HepG2 (cell line): ENCODE results near the gene CACNA1I. TPM values are rescaled to one million over a fixed set of nuclear protein-coding genes. Genes with fewer than 3 reads are reported as not detected.

Experiments used
- ATAC-seq: fragments of 200-7000 bp; cut with Tn5 transposase; 3 replicates; pipeline ENCODE4 v1.9.1; 2020; ENCODE audit warnings: mild to moderate bottlenecking, moderate library complexity
- BruUV-seq: library from RNA; stranded (reverse); fragments of 400-500 nt; replicated peaks from 2 replicates; lab custom pipeline; 2021; lab: Mats Ljungman, UMichigan
- CTCF ChIA-PET: fragments of 300-600 bp; formaldehyde crosslinking; extraction: SDS; loops from one replicate; lab custom pipeline; 2021; ENCODE audit warnings: low total read pairs, inconsistent platforms, low intra/inter-chr PET ratio; lab: Yijun Ruan, JAX
- POLR2A ChIA-PET: fragments of 350-600 bp; sonication (Branson Sonifier 250); formaldehyde crosslinking; loops from one replicate; lab custom pipeline; 2020; ENCODE audit warnings: antibody characterized with exemption, inconsistent platforms; lab: Yijun Ruan, JAX
- DNase-seq: peaks from one replicate; pipeline ENCODE4 v3.0.0-alpha.2; 2015; ENCODE audit warnings: low spot score
- FAIRE-seq: peaks from 3 replicates; lab custom pipeline; 2011; peaks lifted over from hg19 to GRCh38; lab: Jason Lieb, UNC
- H2AFZ ChIP-seq: one replicate; pipeline ENCODE4 v1.6.1; 2011; ENCODE audit warnings: low read length, inconsistent platforms
- H3K27ac ChIP-seq: fragments of 300-600 bp; 3 replicates; pipeline ENCODE4 v1.8.0; 2011; ENCODE audit warnings: mixed run types, mild to moderate bottlenecking, mixed read lengths, low read length, inconsistent platforms; ENCODE audit not compliant: insufficient read depth; ENCODE audit errors: extremely low read length
- H3K27me3 ChIP-seq, 2 experiments: fragments of 200-600 bp in 1 of 2; 2 replicates in 1 of 2; 3 replicates in 1 of 2; pipeline versions ENCODE4 v1.6.0 to v1.8.0; 2011; ENCODE audit warnings: low read length in 2 of 2, mild to moderate bottlenecking in 2 of 2, moderate library complexity in 2 of 2, inconsistent platforms in 1 of 2; ENCODE audit not compliant: insufficient read depth in 2 of 2, control insufficient read depth in 1 of 2
- H3K36me3 ChIP-seq, 2 experiments: fragments of 200-600 bp in 1 of 2; replicated peaks in 1 of 2; 2 replicates in 1 of 2; 3 replicates in 1 of 2; pipeline versions ENCODE4 v1.5.1 to v1.8.0; 2011; ENCODE audit warnings: low read length in 2 of 2, inconsistent platforms in 1 of 2; ENCODE audit not compliant: insufficient read depth in 2 of 2, control insufficient read depth in 1 of 2
- H3K4me1 ChIP-seq: 2 replicates; pipeline ENCODE4 v1.5.1; 2012; ENCODE audit warnings: low read length, inconsistent platforms; ENCODE audit not compliant: insufficient read depth
- H3K4me2 ChIP-seq: 2 replicates; pipeline ENCODE4 v1.6.0; 2011; ENCODE audit warnings: low read depth, low read length, inconsistent platforms
- H3K4me3 ChIP-seq, 3 experiments: fragments of 200-600 bp in 1 of 3; sonication (generic), shearing (Covaris generic) in 1 of 3; replicated peaks in 1 of 3; 2 replicates each; pipeline ENCODE4 v1.5.1; 2011 to 2016; ENCODE audit warnings: low read length in 3 of 3, inconsistent platforms in 2 of 3, low read depth in 2 of 3, mild to moderate bottlenecking in 2 of 3, control low read depth in 1 of 3, mixed read lengths in 1 of 3; ENCODE audit not compliant: insufficient read depth in 1 of 3
- H3K79me2 ChIP-seq: one replicate; pipeline ENCODE4 v1.6.1; 2011; ENCODE audit warnings: low read length, inconsistent platforms; ENCODE audit not compliant: insufficient read depth
- H3K9ac ChIP-seq: 2 replicates; pipeline ENCODE4 v1.6.0; 2011; ENCODE audit warnings: mild to moderate bottlenecking, low read depth, low read length, inconsistent platforms; ENCODE audit not compliant: insufficient read depth
- H3K9me3 ChIP-seq: 2 replicates; pipeline ENCODE4 v1.5.1; 2012; ENCODE audit warnings: mild to moderate bottlenecking, low read length
- H4K20me1 ChIP-seq: 2 replicates; pipeline ENCODE4 v1.6.0; 2011; ENCODE audit warnings: inconsistent platforms, mild to moderate bottlenecking, low read length, moderate library complexity; ENCODE audit not compliant: insufficient read depth
- AGO1 ChIP-seq: fragments of 200-400 bp; formaldehyde crosslinking; IDR thresholded peaks from 2 replicates; pipeline ENCODE4 v1.6.1; 2017; ENCODE audit warnings: mild to moderate bottlenecking, low read depth, low read length, moderate library complexity; ENCODE audit not compliant: poor library complexity, severe bottlenecking
- ESRRA ChIP-seq: sonication (generic); formaldehyde crosslinking; IDR thresholded peaks from 2 replicates; pipeline ENCODE4 v1.5.1; 2020; ENCODE audit warnings: mild to moderate bottlenecking, low read depth, missing genetic modification reagents
- NFKB2 ChIP-seq: sonication (generic); formaldehyde crosslinking; IDR thresholded peaks from 2 replicates; pipeline ENCODE4 v1.4.0; 2020; ENCODE audit warnings: missing genetic modification reagents, borderline replicate concordance
- POLR2AphosphoS2 ChIP-seq: IDR thresholded peaks from 2 replicates; pipeline ENCODE4 v1.6.1; 2011; ENCODE audit warnings: low read depth, low read length, improper control_type of control experiment
- RBM22 ChIP-seq: fragments of 200-400 bp; formaldehyde crosslinking; optimal IDR thresholded peaks from 2 replicates; pipeline ENCODE3; 2017; ENCODE audit warnings: mild to moderate bottlenecking, low read length, moderate library complexity
- ZNF431 ChIP-seq: sonication (generic); formaldehyde crosslinking; IDR thresholded peaks from 2 replicates; pipeline ENCODE4 v1.9.0; 2022; ENCODE audit warnings: missing genetic modification reagents, low read depth, mild to moderate bottlenecking, borderline replicate concordance
- WGBS: methylation state at CpG from one replicate; pipeline ENCODE4 v1.1.6; 2017; ENCODE audit warnings: low lambda C conversion rate; 5-methylcytosine and 5-hydroxymethylcytosine counted together
- in situ Hi-C: cut with HindIII; loops from 2 replicates; pipeline ENCODE4 v1.10.0; 2017; ENCODE audit warnings: low pct_unique_long_range_greater_than_20kb; ENCODE audit not compliant: extremely low pct_ligation_motif_present
- intact Hi-C: fragments of 100-400 bp; cut with micrococcal nuclease; formaldehyde crosslinking; loops from one replicate; pipeline ENCODE4 v1.10.0; 2022; ENCODE audit not compliant: unreplicated experiment
- polyA plus RNA-seq, 8 experiments: library from polyadenylated mRNA; depleted of rRNA in 3 of 8; stranded (reverse) in 7 of 8; unstranded in 1 of 8; fragments of >200 nt; fragmentation: Illumina TruSeq in 4 of 8; extraction: Trizol in 4 of 8; gene quantifications; 2 replicates each; pipeline versions ENCODE4 v1.2.1 to v1.2.3, GENCODE V29; 2011 to 2016; ENCODE audit warnings: low read depth in 4 of 8, missing spikeins in 1 of 8, mixed read lengths in 1 of 8; ENCODE audit not compliant: insufficient read depth in 1 of 8
- total RNA-seq, 5 experiments: library from RNA; depleted of rRNA; stranded (reverse); fragments of >200 nt; fragmentation: Illumina TruSeq; extraction: Trizol; gene quantifications; 2 replicates each; pipeline ENCODE4 v1.2.3, GENCODE V29; 2016; ENCODE audit warnings: low read depth in 1 of 5
- TF ChIP-seq, protein P1 (sequence below): sonication (generic); formaldehyde crosslinking; IDR thresholded peaks from 2 replicates; pipeline ENCODE4 v1.5.0; 2020; ENCODE audit warnings: mild to moderate bottlenecking, missing genetic modification reagents
- TF ChIP-seq, protein P2 (sequence below): sonication (generic); formaldehyde crosslinking; IDR thresholded peaks from 2 replicates; pipeline ENCODE4 v1.4.0; 2020; ENCODE audit warnings: mild to moderate bottlenecking, missing genetic modification reagents
- TF ChIP-seq, protein P3 (sequence below): sonication (generic); formaldehyde crosslinking; conservative IDR thresholded peaks from 2 replicates; pipeline ENCODE4 v1.8.0; 2022; ENCODE audit warnings: mild to moderate bottlenecking, moderate library complexity, missing genetic modification reagents
- TF ChIP-seq, protein P4 (sequence below): sonication (generic); formaldehyde crosslinking; IDR thresholded peaks from 2 replicates; pipeline ENCODE4 v1.4.0; 2020; ENCODE audit warnings: mild to moderate bottlenecking, missing genetic modification reagents

Gene CACNA1I
- total and polyA plus RNA-seq, 2 of the 13 experiments (the other 11 are each of a cell fraction or from before 2014, with no cell fraction given) = not detected

DNA sequence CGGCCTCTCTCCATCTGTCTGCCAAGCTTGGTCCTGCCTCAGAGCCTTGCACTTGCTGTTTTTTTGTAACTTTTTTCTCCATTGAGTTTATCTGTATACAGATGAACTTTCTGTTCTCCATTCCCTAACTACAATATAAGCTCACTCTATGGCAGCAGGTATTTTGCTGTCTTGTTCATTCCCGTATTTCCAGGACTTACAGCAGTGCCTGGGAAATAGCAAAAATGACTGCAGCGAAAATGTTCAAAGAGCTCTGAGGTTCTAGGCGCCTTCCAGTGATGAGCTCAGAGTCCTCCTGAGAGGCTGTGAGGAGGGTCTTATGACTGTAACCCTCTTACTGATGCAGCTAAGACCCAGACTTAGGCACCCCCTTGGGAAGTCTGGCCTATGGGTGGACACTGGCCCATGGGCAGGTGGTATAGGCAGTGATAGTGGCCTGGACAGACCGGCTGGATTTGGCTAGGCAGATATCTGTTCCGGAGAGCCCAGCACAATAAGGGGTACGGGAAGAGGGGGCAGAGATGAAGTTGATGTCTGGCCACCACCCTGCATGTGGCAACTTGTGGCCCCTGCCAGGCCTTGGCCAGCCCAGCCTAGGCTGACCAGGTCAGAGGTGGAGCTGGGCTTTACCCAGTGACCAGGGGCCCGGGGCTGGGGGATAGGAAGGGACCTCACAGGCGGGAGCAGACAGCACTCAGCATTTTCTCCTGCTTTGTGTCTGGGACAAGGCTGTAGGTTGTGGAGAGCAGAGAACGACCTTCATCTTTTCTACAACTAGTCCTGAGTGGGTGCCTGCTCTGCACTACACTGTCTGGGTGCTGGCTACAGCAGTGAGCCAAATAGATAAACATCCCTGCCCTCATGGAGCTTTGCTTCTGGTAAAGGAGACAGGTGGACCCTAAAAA, 45.5 kb upstream of the CACNA1I start (continued):
- TF ChIP-seq, protein P1, sequence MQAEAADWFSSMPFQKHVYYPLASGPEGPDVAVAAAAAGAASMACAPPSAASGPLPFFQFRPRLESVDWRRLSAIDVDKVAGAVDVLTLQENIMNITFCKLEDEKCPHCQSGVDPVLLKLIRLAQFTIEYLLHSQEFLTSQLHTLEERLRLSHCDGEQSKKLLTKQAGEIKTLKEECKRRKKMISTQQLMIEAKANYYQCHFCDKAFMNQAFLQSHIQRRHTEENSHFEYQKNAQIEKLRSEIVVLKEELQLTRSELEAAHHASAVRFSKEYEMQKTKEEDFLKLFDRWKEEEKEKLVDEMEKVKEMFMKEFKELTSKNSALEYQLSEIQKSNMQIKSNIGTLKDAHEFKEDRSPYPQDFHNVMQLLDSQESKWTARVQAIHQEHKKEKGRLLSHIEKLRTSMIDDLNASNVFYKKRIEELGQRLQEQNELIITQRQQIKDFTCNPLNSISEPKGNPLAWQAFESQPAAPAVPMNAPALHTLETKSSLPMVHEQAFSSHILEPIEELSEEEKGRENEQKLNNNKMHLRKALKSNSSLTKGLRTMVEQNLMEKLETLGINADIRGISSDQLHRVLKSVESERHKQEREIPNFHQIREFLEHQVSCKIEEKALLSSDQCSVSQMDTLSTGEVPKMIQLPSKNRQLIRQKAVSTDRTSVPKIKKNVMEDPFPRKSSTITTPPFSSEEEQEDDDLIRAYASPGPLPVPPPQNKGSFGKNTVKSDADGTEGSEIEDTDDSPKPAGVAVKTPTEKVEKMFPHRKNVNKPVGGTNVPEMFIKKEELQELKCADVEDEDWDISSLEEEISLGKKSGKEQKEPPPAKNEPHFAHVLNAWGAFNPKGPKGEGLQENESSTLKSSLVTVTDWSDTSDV (CRISPR knock-in tag) = no peak
- TF ChIP-seq ZNF431 (CRISPR knock-in tag) (no peak), AGO1 (peak; percentile 79), RBM22 (peak; percentile 85), ESRRA (no peak)

DNA sequence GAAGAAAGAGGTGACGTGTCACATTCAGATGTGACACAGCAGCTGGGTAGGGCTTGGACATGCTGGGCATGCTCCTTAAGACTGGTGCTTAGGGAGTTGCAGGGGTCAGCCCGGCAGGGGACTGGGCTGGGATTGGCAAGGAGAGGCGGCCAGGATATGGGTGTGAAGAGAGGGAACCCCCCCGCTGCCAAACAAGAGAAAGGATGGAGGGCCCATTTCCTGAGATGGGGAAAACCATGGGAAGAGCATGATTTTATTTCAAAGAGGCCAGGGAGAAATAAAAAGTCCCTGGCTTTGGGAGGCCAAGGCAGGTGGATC, 44.9 kb upstream of the CACNA1I start:
- intact Hi-C loops (no loop called here), in situ Hi-C loops (no loop called here)
- BruUV-seq = no TSS peak
- DNase-seq = no peak
- 91% methylated on average over 4 of the region's 4 CpGs for WGBS
- Histone ChIP-seq H3K79me2 (peaks cover 29% of the 10 kb centered on the region), H3K36me3 (peaks cover 16 to 40% of the 10 kb centered on the region in 2 experiments), H3K4me1 (peaks cover 83% of the 10 kb centered on the region), H3K9me3 (no peaks in the 10 kb centered on the region), H3K9ac (no peak overlapping the region), H3K27me3 (no peaks in the 10 kb centered on the region; a peak in 1 of 5 replicates), H2AFZ (no peak overlapping the region), H3K4me2 (no peak overlapping the region), H3K4me3 (no peak overlapping the region), H3K27ac (peak overlapping the region; percentile 16), H4K20me1 (peaks cover 71% of the 10 kb centered on the region)
- no peak for FAIRE-seq
- TF ChIP-seq, protein P2, sequence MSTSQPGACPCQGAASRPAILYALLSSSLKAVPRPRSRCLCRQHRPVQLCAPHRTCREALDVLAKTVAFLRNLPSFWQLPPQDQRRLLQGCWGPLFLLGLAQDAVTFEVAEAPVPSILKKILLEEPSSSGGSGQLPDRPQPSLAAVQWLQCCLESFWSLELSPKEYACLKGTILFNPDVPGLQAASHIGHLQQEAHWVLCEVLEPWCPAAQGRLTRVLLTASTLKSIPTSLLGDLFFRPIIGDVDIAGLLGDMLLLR (CRISPR knock-in tag) = 0 out of 2 replicates have a peak, but pooled peaks have one; percentile 16
- no peak; the same call in none of the 2 replicates for TF ChIP-seq POLR2AphosphoS2
- TF ChIP-seq, protein P3, sequence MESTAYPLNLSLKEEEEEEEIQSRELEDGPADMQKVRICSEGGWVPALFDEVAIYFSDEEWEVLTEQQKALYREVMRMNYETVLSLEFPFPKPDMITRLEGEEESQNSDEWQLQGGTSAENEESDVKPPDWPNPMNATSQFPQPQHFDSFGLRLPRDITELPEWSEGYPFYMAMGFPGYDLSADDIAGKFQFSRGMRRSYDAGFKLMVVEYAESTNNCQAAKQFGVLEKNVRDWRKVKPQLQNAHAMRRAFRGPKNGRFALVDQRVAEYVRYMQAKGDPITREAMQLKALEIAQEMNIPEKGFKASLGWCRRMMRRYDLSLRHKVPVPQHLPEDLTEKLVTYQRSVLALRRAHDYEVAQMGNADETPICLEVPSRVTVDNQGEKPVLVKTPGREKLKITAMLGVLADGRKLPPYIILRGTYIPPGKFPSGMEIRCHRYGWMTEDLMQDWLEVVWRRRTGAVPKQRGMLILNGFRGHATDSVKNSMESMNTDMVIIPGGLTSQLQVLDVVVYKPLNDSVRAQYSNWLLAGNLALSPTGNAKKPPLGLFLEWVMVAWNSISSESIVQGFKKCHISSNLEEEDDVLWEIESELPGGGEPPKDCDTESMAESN (CRISPR knock-in tag) = 0 out of 2 replicates have a peak, but pooled peaks have one; percentile 2
- 0 out of 2 replicates have a peak, but pooled peaks have one; percentile 30 for TF ChIP-seq NFKB2 (CRISPR knock-in tag)
- TF ChIP-seq, protein P4, sequence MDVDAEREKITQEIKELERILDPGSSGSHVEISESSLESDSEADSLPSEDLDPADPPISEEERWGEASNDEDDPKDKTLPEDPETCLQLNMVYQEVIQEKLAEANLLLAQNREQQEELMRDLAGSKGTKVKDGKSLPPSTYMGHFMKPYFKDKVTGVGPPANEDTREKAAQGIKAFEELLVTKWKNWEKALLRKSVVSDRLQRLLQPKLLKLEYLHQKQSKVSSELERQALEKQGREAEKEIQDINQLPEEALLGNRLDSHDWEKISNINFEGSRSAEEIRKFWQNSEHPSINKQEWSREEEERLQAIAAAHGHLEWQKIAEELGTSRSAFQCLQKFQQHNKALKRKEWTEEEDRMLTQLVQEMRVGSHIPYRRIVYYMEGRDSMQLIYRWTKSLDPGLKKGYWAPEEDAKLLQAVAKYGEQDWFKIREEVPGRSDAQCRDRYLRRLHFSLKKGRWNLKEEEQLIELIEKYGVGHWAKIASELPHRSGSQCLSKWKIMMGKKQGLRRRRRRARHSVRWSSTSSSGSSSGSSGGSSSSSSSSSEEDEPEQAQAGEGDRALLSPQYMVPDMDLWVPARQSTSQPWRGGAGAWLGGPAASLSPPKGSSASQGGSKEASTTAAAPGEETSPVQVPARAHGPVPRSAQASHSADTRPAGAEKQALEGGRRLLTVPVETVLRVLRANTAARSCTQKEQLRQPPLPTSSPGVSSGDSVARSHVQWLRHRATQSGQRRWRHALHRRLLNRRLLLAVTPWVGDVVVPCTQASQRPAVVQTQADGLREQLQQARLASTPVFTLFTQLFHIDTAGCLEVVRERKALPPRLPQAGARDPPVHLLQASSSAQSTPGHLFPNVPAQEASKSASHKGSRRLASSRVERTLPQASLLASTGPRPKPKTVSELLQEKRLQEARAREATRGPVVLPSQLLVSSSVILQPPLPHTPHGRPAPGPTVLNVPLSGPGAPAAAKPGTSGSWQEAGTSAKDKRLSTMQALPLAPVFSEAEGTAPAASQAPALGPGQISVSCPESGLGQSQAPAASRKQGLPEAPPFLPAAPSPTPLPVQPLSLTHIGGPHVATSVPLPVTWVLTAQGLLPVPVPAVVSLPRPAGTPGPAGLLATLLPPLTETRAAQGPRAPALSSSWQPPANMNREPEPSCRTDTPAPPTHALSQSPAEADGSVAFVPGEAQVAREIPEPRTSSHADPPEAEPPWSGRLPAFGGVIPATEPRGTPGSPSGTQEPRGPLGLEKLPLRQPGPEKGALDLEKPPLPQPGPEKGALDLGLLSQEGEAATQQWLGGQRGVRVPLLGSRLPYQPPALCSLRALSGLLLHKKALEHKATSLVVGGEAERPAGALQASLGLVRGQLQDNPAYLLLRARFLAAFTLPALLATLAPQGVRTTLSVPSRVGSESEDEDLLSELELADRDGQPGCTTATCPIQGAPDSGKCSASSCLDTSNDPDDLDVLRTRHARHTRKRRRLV = no peak
- POLR2A ChIA-PET = interaction anchor here (0.9 to 11.2 kb wide), 3 partner anchors 26 to 519 kb away, joined by 3 to 167 read pairs (median 3); partner anchors contain the start of genes MIEF1 and TAB1
- peak; percentile 0; the same call in 1 of the 3 replicates for ATAC-seq
- CTCF ChIA-PET = no interaction called here
